HUDEP-2 (cell line): ENCODE results near the gene TTLL4.
A peak's percentile ranks its signal among the peaks of the same experiment; 100 is the strongest.

Source experiments
- DNase-seq, 76 experiments: peaks; one replicate each; lab custom pipeline; 2025; ENCODE audit not compliant: unreplicated experiment in 76 of 76; lab: John Stamatoyannopoulos, UW

TTLL4 gene

GRCh38 chr2:218710334-218710686 lies 325 bp upstream of the TTLL4 start:
- DNase-seq, result no peak

GRCh38 chr2:218711550-218711929 lies 905 bp downstream of the TTLL4 start:
- no peak for DNase-seq

- no peak for DNase-seq
Measured at GRCh38 chr2:218713922-218714321, 3.3 kb downstream of the TTLL4 start.

DNA sequence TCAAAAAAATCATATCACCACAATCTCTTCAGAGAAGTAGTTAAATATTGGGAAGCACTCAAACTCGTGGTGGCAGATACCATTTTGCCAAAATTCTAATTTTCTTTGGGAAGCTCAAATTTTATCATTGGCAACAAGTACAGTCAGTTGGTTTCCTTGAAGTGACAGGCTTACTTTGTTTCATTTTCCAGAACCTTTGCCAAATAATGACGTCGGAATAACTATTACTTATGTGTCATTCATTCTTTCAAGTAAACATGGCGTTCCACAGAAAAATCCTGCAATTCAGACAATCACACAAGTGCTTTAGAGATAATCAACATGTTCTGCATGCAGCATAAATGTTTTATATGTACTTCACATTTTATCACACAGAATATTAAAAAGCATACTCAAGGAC lies 5.4 kb downstream of the TTLL4 start:
- DNase-seq, result no peak

GRCh38 chr2:218717262-218717661 lies 6.6 kb downstream of the TTLL4 start:
- DNase-seq, result no peak

DNA sequence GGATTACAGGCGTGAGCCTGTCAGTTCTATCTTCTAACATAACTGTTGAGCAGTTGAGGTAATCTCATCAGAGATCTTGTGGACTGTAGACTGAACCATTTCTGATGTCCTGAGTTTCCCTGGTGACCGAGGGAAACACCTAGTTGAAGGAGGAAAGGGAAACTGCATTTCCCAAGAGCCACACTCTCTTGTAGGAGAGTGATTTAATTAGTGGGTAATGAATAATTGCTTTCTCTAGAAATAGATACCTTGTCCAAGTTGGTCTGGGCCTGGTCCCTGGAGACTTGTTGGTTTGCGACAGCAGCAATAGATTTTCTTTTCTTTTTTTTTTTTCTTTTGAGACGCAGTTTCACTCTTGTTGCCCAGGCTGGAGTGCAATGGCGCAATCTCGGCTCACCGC lies 7.4 kb downstream of the TTLL4 start:
- DNase-seq, result no peak

GRCh38 chr2:218719457-218719856 lies 8.8 kb downstream of the TTLL4 start:
- no peak for DNase-seq

GRCh38 chr2:218720048-218721041 lies 9.7 kb downstream of the TTLL4 start:
- DNase-seq, result no peak

DNA sequence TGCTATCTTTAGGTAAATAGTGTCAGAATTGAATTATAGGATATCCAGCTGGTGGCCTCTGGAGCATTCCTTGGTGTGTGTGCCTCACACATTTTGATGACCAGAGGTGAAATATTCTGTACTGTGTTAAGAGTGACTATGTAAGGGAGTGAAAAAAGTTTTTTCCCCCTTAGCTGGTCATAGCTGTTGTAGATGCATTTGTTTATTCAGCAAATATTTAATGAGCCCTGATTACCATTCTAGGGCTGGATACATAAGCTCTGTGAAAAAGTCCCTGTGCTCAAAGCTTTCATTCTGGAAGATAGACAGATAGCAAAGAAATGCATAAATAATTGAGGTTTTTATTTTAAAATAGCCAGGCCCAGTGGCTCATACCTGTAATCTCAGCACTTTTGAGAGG lies 10.9 kb downstream of the TTLL4 start:
- DNase-seq, result no peak

GRCh38 chr2:218721934-218722333 lies 11.3 kb downstream of the TTLL4 start:
- peak in 40 of 76 experiments; percentile 1 to 66 (median 15) for DNase-seq

GRCh38 chr2:218722419-218722818 lies 11.8 kb downstream of the TTLL4 start:
- no peak for DNase-seq

GRCh38 chr2:218722876-218723785 lies 12.5 kb downstream of the TTLL4 start:
- DNase-seq, result peak in 33 of 76 experiments; percentile 1 to 64 (median 27)

- no peak for DNase-seq
Measured at GRCh38 chr2:218726004-218726574, 15.5 kb downstream of the TTLL4 start.

GRCh38 chr2:218727502-218728165 lies 17.0 kb downstream of the TTLL4 start:
- DNase-seq, result peak in 2 of 76 experiments; percentile 1 to 24

GRCh38 chr2:218729640-218730039 lies 19.0 kb downstream of the TTLL4 start:
- no peak for DNase-seq

DNA sequence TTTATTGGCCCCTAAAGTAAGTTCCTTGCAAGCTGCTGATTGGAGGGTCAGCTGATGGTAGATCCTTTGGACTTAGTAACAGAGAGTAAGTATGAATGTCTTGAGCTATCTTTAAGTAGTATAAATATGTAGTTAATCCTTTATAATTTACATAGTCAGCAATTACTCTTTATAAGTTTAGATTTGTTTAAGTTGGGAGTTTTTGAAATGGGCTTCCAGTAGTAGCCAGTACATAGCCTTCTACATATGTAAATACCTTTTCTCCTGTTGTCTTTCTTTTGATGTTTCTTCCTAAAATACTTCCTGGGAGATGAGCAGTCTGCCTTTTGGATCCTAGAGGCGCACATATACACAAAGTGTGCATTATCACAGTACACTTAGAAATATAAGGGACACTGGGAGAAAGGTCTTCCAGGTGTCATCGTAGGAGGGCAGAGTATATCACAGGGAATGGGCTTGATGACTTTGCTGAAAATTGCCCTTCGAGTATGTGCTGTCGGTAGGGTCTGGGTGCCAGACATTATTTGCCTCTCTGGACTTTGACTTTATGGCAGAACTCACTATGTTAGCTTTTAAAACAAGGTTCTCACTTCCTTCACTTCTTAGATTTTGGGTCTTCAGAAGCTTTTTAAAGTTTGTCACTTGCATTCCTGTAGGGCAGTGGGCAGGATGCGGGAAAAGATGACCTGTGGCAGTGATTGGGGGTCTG lies 21.6 kb downstream of the TTLL4 start:
- DNase-seq, result no peak

DNA sequence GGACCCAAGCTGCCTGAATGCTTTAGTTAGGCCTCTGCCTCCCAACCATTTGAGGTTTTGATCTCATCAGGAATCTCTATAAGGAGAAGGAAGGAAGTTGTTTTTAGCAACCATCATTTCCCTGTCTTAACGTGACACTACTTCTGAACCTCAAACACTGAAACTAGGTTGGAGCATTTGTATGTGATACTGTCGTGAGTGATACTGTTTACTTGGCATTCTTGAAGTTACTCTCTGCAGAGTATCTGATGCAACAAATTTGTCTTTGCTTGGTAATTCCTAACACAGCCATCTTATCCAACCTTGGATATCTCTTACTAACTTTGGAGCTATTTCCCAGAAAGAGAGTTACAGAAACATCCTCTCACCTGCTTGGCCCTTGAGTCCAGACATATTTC lies 22.1 kb downstream of the TTLL4 start:
- DNase-seq, result no peak

DNA sequence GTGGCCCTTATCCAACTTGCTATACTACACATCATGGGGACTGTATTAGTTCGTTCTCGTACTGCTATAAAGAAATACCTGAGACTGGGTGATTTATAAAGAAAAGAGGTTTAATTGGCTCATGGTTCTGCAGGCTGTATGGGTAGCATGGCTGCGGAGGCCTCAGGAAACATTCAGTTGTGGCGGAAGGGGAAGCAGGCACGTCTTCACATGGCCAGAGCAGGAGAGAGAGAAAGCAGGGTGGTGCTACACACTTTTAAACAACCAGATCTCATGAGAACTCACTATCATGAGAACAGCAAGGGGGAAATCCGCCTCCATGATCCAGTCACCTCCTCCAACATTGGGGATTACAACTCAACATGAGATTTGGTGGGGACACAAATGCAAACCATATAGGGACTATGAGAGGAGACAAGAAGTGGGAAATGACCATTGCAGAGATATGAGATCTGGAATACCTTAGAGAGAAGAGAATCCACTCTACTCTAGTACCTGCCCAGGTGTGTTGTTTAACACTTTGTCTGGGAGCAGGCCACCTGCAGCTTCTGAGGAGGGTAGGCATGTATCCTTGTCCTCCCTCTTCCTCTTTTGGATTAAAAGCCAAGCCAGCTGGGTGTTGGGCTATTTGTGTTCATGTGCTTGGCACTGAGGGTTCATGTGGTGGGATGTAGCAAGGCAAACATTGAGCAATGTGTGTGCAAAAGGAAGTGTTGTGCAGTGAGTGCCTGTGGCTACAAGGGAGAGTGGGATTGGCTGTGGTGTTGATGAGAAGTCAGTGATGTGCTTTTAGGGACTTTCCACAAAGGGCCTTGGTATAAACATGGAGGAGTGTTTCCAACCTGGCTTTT lies 22.8 kb downstream of the TTLL4 start:
- DNase-seq, result no peak
